H9 (cell line): ENCODE measurements around the gene GSS. TPM values are rescaled to one million over a fixed set of nuclear protein-coding genes. Genes with fewer than 3 reads are reported as not detected.
A peak's percentile ranks its signal among the peaks of the same experiment; 100 is the strongest.

Experiments used
- DNase-seq: peaks from one replicate; pipeline ENCODE4 v3.0.0-alpha.2; 2017
- H2AFZ ChIP-seq: one replicate; pipeline ENCODE4 v1.6.1; 2013; ENCODE audit warnings: mild to moderate bottlenecking, low read length, control low read depth, moderate library complexity
- H2AK5ac ChIP-seq: 2 replicates; pipeline ENCODE4 v1.6.1; 2013; ENCODE audit warnings: low read length, control low read depth, mixed read lengths; ENCODE audit not compliant: insufficient read length
- H2BK120ac ChIP-seq: one replicate; pipeline ENCODE4 v1.6.1; 2013; ENCODE audit warnings: low read depth, mild to moderate bottlenecking, low read length, control low read depth, inconsistent platforms; ENCODE audit not compliant: poor library complexity, severe bottlenecking
- H2BK12ac ChIP-seq: 2 replicates; pipeline ENCODE4 v1.6.1; 2013; ENCODE audit warnings: low read length, control low read depth, mixed read lengths, low read depth; ENCODE audit not compliant: insufficient read length
- H2BK15ac ChIP-seq: 2 replicates; pipeline ENCODE4 v1.6.1; 2013; ENCODE audit warnings: low read depth, low read length, control low read depth
- H2BK20ac ChIP-seq: one replicate; pipeline ENCODE4 v1.6.1; 2013; ENCODE audit warnings: low read depth, mild to moderate bottlenecking, low read length, control low read depth, inconsistent platforms; ENCODE audit not compliant: poor library complexity, severe bottlenecking
- H2BK5ac ChIP-seq: 2 replicates; pipeline ENCODE4 v1.6.1; 2013; ENCODE audit warnings: low read length, control low read depth, mixed read lengths; ENCODE audit not compliant: insufficient read length
- H3K14ac ChIP-seq: 2 replicates; pipeline ENCODE4 v1.6.1; 2013; ENCODE audit warnings: low read length, control low read depth; ENCODE audit not compliant: insufficient read depth
- H3K18ac ChIP-seq: 2 replicates; pipeline ENCODE4 v1.6.1; 2013; ENCODE audit warnings: low read depth, mild to moderate bottlenecking, mixed read lengths, low read length, control low read depth; ENCODE audit not compliant: insufficient read length
- H3K23ac ChIP-seq: 2 replicates; pipeline ENCODE4 v1.6.1; 2013; ENCODE audit warnings: low read length, control low read depth, mixed read lengths, low read depth; ENCODE audit not compliant: insufficient read length
- H3K23me2 ChIP-seq: 2 replicates; pipeline ENCODE4 v1.6.1; 2013; ENCODE audit warnings: low read depth, mild to moderate bottlenecking, mixed read lengths, low read length, control low read depth; ENCODE audit not compliant: insufficient read length, poor library complexity, severe bottlenecking
- H3K27ac ChIP-seq: 2 replicates; pipeline ENCODE4 v1.5.1; 2013; ENCODE audit warnings: low read length, control low read depth, mixed read lengths, low read depth; ENCODE audit not compliant: insufficient read length
- H3K27me3 ChIP-seq: 2 replicates; pipeline ENCODE4 v1.6.1; 2013; ENCODE audit warnings: low read length, control low read depth, inconsistent platforms; ENCODE audit not compliant: insufficient read depth
- H3K4ac ChIP-seq: 2 replicates; pipeline ENCODE4 v1.6.1; 2013; ENCODE audit warnings: low read depth, mild to moderate bottlenecking, control low read depth, inconsistent platforms, low read length, moderate library complexity
- H3K4me1 ChIP-seq: 2 replicates; pipeline ENCODE4 v1.6.1; 2013; ENCODE audit warnings: low read length, control low read depth, inconsistent platforms; ENCODE audit not compliant: insufficient read depth
- H3K4me2 ChIP-seq: 2 replicates; pipeline ENCODE4 v1.6.1; 2013; ENCODE audit warnings: low read length, control low read depth, mixed read lengths; ENCODE audit not compliant: insufficient read length, insufficient read depth
- H3K56ac ChIP-seq: 2 replicates; pipeline ENCODE4 v1.6.1; 2013; ENCODE audit warnings: low read depth, mild to moderate bottlenecking, mixed read lengths, low read length, control low read depth; ENCODE audit not compliant: insufficient read length
- H3K79me1 ChIP-seq: 2 replicates; pipeline ENCODE4 v1.6.1; 2013; ENCODE audit warnings: low read depth, mild to moderate bottlenecking, moderate library complexity, low read length, control low read depth, inconsistent platforms; ENCODE audit not compliant: insufficient read depth, poor library complexity, severe bottlenecking
- H3K79me2 ChIP-seq: 2 replicates; pipeline ENCODE4 v1.6.1; 2013; ENCODE audit warnings: low read length, control low read depth, inconsistent platforms; ENCODE audit not compliant: insufficient read depth
- H3K9ac ChIP-seq: 2 replicates; pipeline ENCODE4 v1.6.1; 2013; ENCODE audit warnings: low read length, control low read depth, mixed read lengths; ENCODE audit not compliant: insufficient read length; ENCODE audit errors: extremely low read depth
- H3K9me3 ChIP-seq: one replicate; pipeline ENCODE4 v1.6.1; 2013; ENCODE audit warnings: low read depth, low read length, inconsistent platforms; ENCODE audit not compliant: control insufficient read depth
- H3T11ph ChIP-seq: one replicate; pipeline ENCODE4 v1.6.1; 2013; ENCODE audit warnings: mild to moderate bottlenecking, low read length, control low read depth, inconsistent platforms
- H4K20me1 ChIP-seq: one replicate; pipeline ENCODE4 v1.6.1; 2013; ENCODE audit not compliant: control insufficient read depth, insufficient read length, insufficient read depth
- H4K5ac ChIP-seq: 2 replicates; pipeline ENCODE4 v1.6.1; 2013; ENCODE audit warnings: low read depth, mild to moderate bottlenecking, mixed read lengths, low read length, control low read depth; ENCODE audit not compliant: insufficient read length
- H4K8ac ChIP-seq: replicated peaks from 2 replicates; pipeline ENCODE4 v1.6.1; 2013; ENCODE audit warnings: low read length, control low read depth, mixed read lengths, low read depth; ENCODE audit not compliant: insufficient read length
- H4K91ac ChIP-seq: 2 replicates; pipeline ENCODE4 v1.6.1; 2013; ENCODE audit warnings: low read depth, mild to moderate bottlenecking, moderate library complexity, mixed read lengths, low read length, control low read depth; ENCODE audit not compliant: insufficient read length
- H3K27ac Mint-ChIP-seq, 3 experiments: 2 replicates in 2 of 3; 3 replicates in 1 of 3; pipeline ENCODE4 v1.8.0; 2020 to 2021; ENCODE audit warnings: mixed read lengths in 3 of 3, mild to moderate bottlenecking in 1 of 3, moderate library complexity in 1 of 3
- H3K27me3 Mint-ChIP-seq: 2 replicates; pipeline ENCODE4 v1.8.0; 2021; ENCODE audit warnings: low read depth, mild to moderate bottlenecking, moderate library complexity, mixed read lengths
- H3K36me3 Mint-ChIP-seq, 3 experiments: 2 replicates in 2 of 3; 3 replicates in 1 of 3; pipeline ENCODE4 v1.8.0; 2020 to 2021; ENCODE audit warnings: low read depth in 3 of 3, mixed read lengths in 3 of 3; ENCODE audit not compliant: insufficient read depth in 1 of 3
- H3K4me1 Mint-ChIP-seq, 2 experiments: 2 replicates each; pipeline ENCODE4 v1.8.0; 2020; ENCODE audit warnings: mixed read lengths in 2 of 2
- H3K4me3 Mint-ChIP-seq, 2 experiments: 2 replicates in 1 of 2; 3 replicates in 1 of 2; pipeline ENCODE4 v1.8.0; 2020 to 2021; ENCODE audit warnings: mild to moderate bottlenecking in 2 of 2, mixed read lengths in 2 of 2, moderate library complexity in 1 of 2
- H3K9me3 Mint-ChIP-seq, 2 experiments: 2 replicates in 1 of 2; 3 replicates in 1 of 2; pipeline ENCODE4 v1.8.0; 2020; ENCODE audit warnings: mild to moderate bottlenecking in 2 of 2, mixed read lengths in 2 of 2, moderate library complexity in 1 of 2
- WGBS: extraction: QIAGEN DNeasy Blood & Tissue Kit; methylation state at CpG from one replicate; pipeline ENCODE4 v1.1.7; 2013; ENCODE audit warnings: missing lambda C conversion rate, low lambda C conversion rate, mixed read lengths; ENCODE audit not compliant: insufficient read length; ENCODE audit errors: extremely low coverage; 5-methylcytosine and 5-hydroxymethylcytosine counted together
- total RNA-seq: library from RNA; stranded (reverse); gene quantifications from 2 replicates; pipeline ENCODE4 v1.2.1, GENCODE V29; 2021
- TF ChIP-seq, protein P1 (sequence below): fragments of 200-600 bp; sonication (generic); conservative IDR thresholded peaks from 3 replicates; pipeline ENCODE4 v1.8.0; 2021; ENCODE audit warnings: antibody characterized with exemption, mild to moderate bottlenecking

GSS gene
- total RNA-seq, 1 experiment from 2014 or later, result 48.5 TPM

DNA sequence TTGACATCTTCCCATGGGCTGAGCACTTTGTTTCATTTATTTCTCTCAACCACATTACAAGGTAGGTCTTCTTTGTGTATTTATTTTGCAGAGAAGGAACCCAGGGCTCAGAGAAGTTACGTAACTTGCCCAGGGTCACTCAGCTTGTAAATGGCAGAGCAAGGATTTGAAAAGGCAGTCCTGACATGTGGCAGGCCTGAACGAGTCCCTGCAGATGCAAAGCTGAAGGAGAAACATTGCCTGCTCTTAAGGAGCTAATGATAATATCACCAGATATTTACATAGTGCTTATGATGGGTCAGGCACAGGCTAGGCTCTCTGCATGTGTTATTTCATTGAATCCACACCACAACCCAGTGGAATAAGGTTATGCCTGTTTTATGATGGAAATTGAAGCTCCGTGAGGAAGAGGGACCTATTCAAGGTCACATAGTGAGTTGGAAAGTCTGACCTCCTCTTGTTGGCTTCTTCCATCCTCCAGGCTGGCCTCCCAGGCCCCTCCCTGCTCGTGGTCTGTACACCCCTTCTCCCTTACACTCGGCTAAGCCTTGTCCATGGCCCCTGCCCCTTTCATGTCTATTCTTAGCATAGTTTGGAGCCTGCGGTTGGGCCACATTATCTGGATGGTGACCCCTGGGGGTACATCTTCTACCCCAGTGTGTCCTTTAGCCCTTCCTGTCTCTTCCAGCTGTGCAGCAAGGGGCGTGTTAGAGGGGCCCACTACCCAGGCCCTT is 12.6 kb upstream of the GSS start:
- no peak overlapping the region; the same call in 1 of the 2 replicates for H3K14ac ChIP-seq
- Mint-ChIP-seq H3K4me3 (no peak overlapping the region), H3K27me3 (peaks cover 7% of the 10 kb centered on the region), H3K9me3 (no peaks in the 10 kb centered on the region), H3K27ac (peak overlapping the region in 1 of 3 experiments; percentile 63; a peak in 1 of 7 replicates), H3K4me1 (peaks cover 16 to 17% of the 10 kb centered on the region in 2 experiments), H3K36me3 (no peaks in the 10 kb centered on the region)
- no peak overlapping the region for H3K56ac ChIP-seq
- H3K23ac ChIP-seq, result no peak overlapping the region
- WGBS, result no CpG with 5 or more reads among the region's 7 CpGs
- H3K27ac ChIP-seq, result no peak overlapping the region
- H2BK120ac ChIP-seq, result no peak overlapping the region
- no peak for DNase-seq
- H4K8ac ChIP-seq, result no peak overlapping the region
- H4K5ac ChIP-seq, result no peak overlapping the region
- no peaks in the 10 kb centered on the region for H3K4me1 ChIP-seq
- H4K91ac ChIP-seq, result no peak overlapping the region
- H2BK20ac ChIP-seq, result no peak overlapping the region
- H3K23me2 ChIP-seq, result no peaks in the 10 kb centered on the region
- TF ChIP-seq, protein P1, sequence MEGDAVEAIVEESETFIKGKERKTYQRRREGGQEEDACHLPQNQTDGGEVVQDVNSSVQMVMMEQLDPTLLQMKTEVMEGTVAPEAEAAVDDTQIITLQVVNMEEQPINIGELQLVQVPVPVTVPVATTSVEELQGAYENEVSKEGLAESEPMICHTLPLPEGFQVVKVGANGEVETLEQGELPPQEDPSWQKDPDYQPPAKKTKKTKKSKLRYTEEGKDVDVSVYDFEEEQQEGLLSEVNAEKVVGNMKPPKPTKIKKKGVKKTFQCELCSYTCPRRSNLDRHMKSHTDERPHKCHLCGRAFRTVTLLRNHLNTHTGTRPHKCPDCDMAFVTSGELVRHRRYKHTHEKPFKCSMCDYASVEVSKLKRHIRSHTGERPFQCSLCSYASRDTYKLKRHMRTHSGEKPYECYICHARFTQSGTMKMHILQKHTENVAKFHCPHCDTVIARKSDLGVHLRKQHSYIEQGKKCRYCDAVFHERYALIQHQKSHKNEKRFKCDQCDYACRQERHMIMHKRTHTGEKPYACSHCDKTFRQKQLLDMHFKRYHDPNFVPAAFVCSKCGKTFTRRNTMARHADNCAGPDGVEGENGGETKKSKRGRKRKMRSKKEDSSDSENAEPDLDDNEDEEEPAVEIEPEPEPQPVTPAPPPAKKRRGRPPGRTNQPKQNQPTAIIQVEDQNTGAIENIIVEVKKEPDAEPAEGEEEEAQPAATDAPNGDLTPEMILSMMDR, result no peak
- H2BK15ac ChIP-seq, result no peak overlapping the region
- H3K79me2 ChIP-seq, result no peaks in the 10 kb centered on the region
- no peak overlapping the region for H2BK5ac ChIP-seq
- H3K4me2 ChIP-seq, result no peak overlapping the region
- no peaks in the 10 kb centered on the region for H3K9me3 ChIP-seq
- no peak overlapping the region for H2AK5ac ChIP-seq
- H3K4ac ChIP-seq, result no peak overlapping the region
- H3K9ac ChIP-seq, result no peak overlapping the region
- no peak overlapping the region for H2BK12ac ChIP-seq
- no peaks in the 10 kb centered on the region for H4K20me1 ChIP-seq
- H3K79me1 ChIP-seq, result no peaks in the 10 kb centered on the region
- H2AFZ ChIP-seq, result no peak overlapping the region
- H3K18ac ChIP-seq, result no peak overlapping the region
- no peak overlapping the region for H3T11ph ChIP-seq
- no peaks in the 10 kb centered on the region for H3K27me3 ChIP-seq
